ENCODE results near the gene FGF2.

DNA sequence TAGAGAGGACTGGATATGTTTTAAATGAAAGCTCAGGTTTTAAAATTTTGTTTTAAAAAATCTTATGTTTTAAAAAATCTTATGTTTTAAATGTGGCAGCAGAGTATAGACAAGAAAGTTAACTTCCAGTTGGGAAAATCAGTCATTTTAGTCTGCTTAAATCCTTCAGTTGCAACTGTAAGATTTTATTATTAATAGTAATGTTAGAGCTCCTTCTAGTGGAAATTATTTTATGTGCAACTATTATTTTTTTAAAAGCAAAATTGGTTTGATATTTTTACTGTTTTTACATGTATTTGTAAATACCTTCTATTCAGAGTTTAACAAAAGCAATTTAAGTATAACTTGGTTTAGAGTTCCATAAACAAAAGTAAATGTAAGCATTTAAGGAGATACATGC, 104.2 kb downstream of the FGF2 start:
- TF ChIP-seq, protein P1, sequence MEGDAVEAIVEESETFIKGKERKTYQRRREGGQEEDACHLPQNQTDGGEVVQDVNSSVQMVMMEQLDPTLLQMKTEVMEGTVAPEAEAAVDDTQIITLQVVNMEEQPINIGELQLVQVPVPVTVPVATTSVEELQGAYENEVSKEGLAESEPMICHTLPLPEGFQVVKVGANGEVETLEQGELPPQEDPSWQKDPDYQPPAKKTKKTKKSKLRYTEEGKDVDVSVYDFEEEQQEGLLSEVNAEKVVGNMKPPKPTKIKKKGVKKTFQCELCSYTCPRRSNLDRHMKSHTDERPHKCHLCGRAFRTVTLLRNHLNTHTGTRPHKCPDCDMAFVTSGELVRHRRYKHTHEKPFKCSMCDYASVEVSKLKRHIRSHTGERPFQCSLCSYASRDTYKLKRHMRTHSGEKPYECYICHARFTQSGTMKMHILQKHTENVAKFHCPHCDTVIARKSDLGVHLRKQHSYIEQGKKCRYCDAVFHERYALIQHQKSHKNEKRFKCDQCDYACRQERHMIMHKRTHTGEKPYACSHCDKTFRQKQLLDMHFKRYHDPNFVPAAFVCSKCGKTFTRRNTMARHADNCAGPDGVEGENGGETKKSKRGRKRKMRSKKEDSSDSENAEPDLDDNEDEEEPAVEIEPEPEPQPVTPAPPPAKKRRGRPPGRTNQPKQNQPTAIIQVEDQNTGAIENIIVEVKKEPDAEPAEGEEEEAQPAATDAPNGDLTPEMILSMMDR (conservative IDR thresholded peaks at IDR 0.05; ENCODE audit: low read depth, low read length), result peak; percentile 65
- no peak for TF ChIP-seq EZH2 (IDR thresholded peaks at IDR 0.05; ENCODE audit: borderline replicate concordance, low read depth, low read length, poor library complexity, severe bottlenecking)
